ENCODE results near the gene HORMAD2.
"Not testable (repeated sequence)": the region's sequence is repeated elsewhere in the genome, so short reads cannot be mapped to it uniquely, and the experiment has no call there.

The HORMAD2 gene

DNA sequence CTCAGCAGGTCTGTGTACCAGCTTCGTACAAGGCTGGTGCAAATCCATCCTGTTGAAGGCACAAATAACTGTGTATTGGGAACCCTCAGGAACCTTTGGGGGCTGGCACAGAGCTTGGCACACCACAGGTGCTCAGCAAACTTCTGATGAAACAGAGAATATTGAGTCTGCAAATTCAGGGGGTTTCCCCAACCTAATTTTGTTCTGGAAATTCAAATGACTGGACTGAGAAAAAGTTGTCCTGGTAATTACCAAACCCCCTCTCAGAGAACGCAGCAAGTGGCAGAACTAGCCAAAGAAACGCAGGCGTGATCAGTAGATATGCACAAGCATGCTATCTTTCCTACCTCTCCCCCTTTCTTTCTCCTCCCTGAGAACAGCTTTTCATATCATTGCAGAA is 118.7 kb downstream of the HORMAD2 start:
- H3K27ac ChIP-seq = no peak overlapping the region
- TF ChIP-seq, protein P1, sequence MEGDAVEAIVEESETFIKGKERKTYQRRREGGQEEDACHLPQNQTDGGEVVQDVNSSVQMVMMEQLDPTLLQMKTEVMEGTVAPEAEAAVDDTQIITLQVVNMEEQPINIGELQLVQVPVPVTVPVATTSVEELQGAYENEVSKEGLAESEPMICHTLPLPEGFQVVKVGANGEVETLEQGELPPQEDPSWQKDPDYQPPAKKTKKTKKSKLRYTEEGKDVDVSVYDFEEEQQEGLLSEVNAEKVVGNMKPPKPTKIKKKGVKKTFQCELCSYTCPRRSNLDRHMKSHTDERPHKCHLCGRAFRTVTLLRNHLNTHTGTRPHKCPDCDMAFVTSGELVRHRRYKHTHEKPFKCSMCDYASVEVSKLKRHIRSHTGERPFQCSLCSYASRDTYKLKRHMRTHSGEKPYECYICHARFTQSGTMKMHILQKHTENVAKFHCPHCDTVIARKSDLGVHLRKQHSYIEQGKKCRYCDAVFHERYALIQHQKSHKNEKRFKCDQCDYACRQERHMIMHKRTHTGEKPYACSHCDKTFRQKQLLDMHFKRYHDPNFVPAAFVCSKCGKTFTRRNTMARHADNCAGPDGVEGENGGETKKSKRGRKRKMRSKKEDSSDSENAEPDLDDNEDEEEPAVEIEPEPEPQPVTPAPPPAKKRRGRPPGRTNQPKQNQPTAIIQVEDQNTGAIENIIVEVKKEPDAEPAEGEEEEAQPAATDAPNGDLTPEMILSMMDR (IDR thresholded peaks at IDR 0.05) = no peak
- no peak for DNase-seq (ENCODE audit: low spot score)
- H3K4me3 ChIP-seq = no peak overlapping the region

DNA sequence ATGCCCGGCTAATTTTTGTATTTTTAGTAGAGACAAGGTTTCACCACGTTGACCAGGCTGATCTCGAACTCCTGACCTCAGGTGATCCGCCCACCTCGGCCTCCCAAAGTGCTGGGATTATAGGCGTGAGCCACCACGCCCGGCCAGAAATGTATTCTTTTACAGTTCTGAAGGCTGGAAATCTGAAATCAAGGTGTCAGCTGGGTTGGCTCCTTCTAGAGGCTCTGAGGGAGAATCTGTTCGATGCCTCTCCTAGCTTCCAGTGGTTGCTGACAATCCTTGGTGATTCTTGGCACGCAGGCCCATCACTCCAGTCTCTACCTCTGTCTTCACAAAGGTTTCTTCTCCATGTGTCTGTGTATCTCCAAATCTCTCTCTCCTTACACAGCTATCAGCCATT is 120.6 kb downstream of the HORMAD2 start:
- DNase-seq (ENCODE audit: low spot score); H3K27ac ChIP-seq; H3K4me3 ChIP-seq: not testable (repeated sequence)

DNA sequence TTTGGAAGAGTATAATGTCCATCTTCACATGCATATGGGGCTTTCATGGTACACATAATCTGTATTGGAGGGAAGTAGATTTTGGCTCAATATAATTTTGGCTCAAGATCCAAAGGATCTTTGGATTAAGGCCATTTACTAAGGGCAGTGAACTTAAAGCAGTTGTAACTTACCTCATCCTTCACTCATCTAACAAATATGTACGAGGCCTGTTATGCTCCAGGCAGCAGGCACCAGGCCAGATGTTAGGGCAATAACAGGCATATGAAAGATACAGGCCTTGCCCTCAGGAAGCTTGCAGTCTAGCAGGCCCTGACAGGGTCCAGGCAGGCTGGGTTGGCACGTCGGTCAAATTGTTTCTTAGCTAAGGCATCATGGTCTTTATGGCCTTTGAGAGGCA is 121.7 kb downstream of the HORMAD2 start:
- Histone ChIP-seq H3K27ac (peak overlapping the region in 1 of 2 donors; percentile 48), H3K4me3 (no peak overlapping the region)
- TF ChIP-seq, protein P1 (IDR thresholded peaks at IDR 0.05) = no peak
- no peak for DNase-seq (ENCODE audit: low spot score)

DNA sequence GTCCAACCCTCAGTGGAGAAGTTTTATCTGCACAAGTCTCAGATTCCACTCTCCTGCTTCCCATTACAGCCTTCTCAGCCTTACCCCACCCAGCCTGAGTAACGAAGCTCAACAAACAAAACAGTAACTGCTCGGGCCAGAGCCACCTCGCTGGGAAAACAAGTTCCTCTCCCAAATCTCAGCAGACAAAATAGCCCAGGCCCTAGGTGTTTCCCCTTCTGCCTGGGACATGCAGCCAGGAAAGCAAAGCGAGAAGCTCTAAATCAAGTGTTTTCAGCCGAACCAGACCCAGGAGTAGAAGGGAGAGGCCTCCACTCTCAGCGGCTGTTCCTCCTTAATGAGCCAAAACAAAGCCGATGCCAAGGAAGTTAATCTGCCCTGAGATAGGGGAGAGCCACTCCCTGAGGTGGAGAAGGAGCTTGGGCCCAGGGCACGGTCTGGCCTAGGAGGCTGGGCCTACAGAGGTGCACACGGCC is 122.3 kb downstream of the HORMAD2 start:
- Histone ChIP-seq H3K4me3 (no peak overlapping the region), H3K27ac (peak overlapping the region in 1 of 2 donors; percentile 72)
- no peak for DNase-seq (ENCODE audit: low spot score)
- TF ChIP-seq, protein P1 (IDR thresholded peaks at IDR 0.05) = no peak

DNA sequence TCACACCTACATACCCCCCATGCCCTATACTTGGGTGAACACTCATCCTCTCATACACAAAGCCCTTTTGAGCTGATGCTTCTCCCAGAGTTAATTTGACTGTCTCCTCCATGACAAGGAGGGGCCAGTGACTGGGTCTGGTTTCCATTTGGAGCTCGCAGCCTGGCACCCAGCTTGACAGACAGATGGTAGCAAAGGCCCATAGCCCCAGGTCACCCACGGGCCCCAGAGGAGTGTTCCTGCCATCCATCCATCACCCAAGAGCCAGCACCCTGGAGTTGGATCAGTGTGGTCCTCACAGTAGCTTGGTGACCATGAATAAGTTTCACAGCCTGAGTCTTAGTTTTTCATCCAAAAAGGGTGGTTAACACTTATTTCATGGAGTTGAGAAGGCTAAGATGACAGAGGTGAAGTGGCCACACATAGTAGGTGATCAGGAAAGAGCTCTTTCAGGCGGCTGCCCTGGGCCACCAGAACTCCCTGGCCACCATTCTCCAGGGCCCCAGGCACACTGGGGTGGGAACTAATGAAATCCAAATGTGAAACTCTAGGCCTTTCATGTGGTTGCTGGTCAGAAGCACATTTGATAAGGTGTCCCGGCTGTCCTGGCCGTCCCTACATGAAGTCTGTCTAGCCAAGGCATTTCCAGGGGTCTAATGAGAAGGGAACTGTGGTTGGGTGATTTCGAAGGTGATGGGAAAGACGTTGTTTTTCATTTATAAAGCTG is 123.9 kb downstream of the HORMAD2 start:
- H3K27ac ChIP-seq = peak overlapping the region in 1 of 2 donors; percentile 33
- no peak overlapping the region for H3K4me3 ChIP-seq
- no peak for DNase-seq (ENCODE audit: low spot score)
- TF ChIP-seq, protein P1 (IDR thresholded peaks at IDR 0.05) = no peak

DNA sequence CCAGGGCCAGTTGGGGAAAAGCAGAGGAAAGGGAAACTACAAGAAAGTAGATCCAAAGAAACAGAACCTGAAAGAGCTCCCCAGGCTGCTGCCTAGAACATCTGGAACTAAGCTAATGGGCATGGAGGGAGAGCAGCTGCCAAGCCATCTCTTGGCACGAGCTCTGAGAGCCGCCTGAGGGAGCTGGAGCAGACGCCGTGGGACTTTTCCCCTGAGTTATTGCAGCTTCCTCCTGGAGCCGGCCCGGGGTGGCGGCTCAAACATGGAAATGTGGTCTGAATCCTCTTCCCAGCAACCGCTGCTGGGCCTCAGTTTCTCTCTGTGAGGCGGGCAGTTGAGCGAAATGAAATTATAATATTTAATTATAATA is 124.5 kb downstream of the HORMAD2 start:
- DNase-seq (ENCODE audit: low spot score) = no peak
- TF ChIP-seq, protein P1 (IDR thresholded peaks at IDR 0.05) = no peak
- Histone ChIP-seq H3K4me3 (no peak overlapping the region), H3K27ac (peak overlapping the region in 1 of 2 donors; percentile 33)

DNA sequence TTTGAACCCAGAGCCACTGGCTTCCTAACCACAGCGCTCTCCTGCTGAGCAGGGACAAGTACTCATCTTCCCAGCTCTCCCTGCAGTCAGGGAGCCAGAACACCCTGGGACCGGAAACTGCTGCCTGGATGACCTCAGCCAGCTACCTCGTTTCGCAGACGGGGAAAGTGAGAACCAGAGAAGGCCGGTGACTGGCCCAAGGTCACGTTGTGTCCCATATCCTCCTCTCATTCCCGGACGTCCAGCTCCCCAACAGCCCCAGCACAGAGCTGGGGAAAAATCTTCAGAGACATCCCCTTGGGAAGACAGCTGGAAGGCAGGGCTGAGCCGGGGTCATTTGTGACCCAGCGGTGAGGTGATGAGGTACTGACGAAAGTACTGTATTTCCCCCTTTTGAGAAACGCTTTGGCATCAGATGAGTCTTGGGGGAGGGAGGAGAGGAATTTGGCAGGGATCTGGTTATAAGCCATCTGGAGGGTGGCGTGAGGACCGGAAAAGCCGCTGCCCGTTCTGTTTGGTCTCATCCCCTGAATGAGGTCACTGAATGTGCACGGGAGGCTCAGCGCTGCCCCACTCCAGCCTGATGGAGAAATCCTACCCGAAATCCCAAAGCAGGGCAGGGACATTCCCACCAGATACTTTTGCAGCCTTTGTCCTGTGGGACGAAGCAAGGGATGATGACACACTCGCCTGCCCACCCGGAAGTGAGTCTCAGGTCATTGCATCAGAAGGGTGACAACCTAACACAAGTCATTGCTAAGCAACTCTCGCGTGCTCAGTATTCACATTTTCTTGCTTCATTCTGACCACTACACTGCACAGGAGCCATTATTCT is 125.2 kb downstream of the HORMAD2 start:
- TF ChIP-seq, protein P1 (IDR thresholded peaks at IDR 0.05) = no peak
- peak; percentile 87 for DNase-seq (ENCODE audit: low spot score)
- H3K4me3 ChIP-seq = peak overlapping the region; percentile 50
- H3K27ac ChIP-seq = peak overlapping the region; percentile 3 to 76

Data from coronary artery (tissue), 2 donors.